ENCODE results near the gene PPP5C. TPM values are rescaled to one million over a fixed set of nuclear protein-coding genes. Genes with fewer than 3 reads are reported as not detected.

PPP5C gene
- total RNA-seq, 1 experiment from 2014 or later, result 102 TPM

DNA sequence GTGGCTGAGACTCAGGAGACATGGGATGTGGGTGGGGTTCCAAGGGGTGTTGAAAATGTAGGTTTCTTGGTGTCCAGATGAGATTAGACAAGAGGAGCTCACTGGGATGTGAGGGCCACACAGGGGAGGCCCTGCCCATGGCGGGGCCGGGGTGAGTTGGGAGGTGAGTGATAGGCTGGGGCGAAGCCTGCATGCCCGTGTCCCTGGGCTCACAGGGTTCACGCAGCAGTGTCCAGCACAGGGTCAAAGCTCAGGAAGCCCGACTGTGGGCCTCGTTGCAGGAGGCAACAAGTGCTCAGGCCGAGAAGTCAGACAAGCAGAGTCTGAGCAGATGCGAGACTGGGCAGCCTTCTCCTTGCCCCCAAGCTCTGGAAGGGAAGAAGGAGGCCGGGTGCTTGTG, 39.3 kb downstream of the PPP5C start:
- Histone ChIP-seq H4K20me1 (ENCODE audit: insufficient read depth) (0 out of 2 replicates have a peak, but pooled peaks cover under 1% of the 10 kb centered on the region), H3K4me3 (replicated peaks in 1 of 2; ENCODE audit: low read depth in 1 of 2, low read length in 2 of 2) (no peak overlapping the region), H3K4me2 (ENCODE audit: low read length) (no peak overlapping the region), H3K27me3 (ENCODE audit: insufficient read depth, low read length) (no peaks in the 10 kb centered on the region), H3K9me2 (ENCODE audit: insufficient read depth) (no peaks in the 10 kb centered on the region), H2AFZ (ENCODE audit: low read depth, low read length, poor library complexity, severe bottlenecking) (no peak overlapping the region), H3K9me3 (ENCODE audit: control insufficient read depth in 1 of 2, insufficient read depth in 1 of 2, low read depth in 1 of 2, low read length in 2 of 2) (no peaks in the 10 kb centered on the region; a peak in 1 of 4 replicates), H3K27ac (ENCODE audit: low read depth, low read length) (no peak overlapping the region), H3K9ac (ENCODE audit: low read length) (no peak overlapping the region), H3K4me1 (ENCODE audit: control insufficient read depth in 1 of 2, insufficient read depth in 2 of 2, low read length in 2 of 2) (no peaks in the 10 kb centered on the region), H3K79me2 (ENCODE audit: insufficient read depth, low read length) (peaks cover 2% of the 10 kb centered on the region; the same call in 1 of the 2 replicates), H3K36me3 (ENCODE audit: control insufficient read depth in 1 of 2, insufficient read depth in 2 of 2, low read length in 2 of 2) (peaks cover 48 to 68% of the 10 kb centered on the region in 2 experiments)
- ChIA-PET CTCF (no interaction called here), RAD21 (ENCODE audit: low non-redundant PET in 1 of 2, low total read pairs in 2 of 2, uncharacterized antibody in 2 of 2, unreplicated experiment in 2 of 2) (interaction anchor here in 1 of 2 experiments (0.6 kb wide), 1 partner anchor 106 kb away, joined by 3 read pairs; no protein-coding TSS in a partner anchor), POLR2A (no interaction called here)
- TF ChIP-seq, protein P1, sequence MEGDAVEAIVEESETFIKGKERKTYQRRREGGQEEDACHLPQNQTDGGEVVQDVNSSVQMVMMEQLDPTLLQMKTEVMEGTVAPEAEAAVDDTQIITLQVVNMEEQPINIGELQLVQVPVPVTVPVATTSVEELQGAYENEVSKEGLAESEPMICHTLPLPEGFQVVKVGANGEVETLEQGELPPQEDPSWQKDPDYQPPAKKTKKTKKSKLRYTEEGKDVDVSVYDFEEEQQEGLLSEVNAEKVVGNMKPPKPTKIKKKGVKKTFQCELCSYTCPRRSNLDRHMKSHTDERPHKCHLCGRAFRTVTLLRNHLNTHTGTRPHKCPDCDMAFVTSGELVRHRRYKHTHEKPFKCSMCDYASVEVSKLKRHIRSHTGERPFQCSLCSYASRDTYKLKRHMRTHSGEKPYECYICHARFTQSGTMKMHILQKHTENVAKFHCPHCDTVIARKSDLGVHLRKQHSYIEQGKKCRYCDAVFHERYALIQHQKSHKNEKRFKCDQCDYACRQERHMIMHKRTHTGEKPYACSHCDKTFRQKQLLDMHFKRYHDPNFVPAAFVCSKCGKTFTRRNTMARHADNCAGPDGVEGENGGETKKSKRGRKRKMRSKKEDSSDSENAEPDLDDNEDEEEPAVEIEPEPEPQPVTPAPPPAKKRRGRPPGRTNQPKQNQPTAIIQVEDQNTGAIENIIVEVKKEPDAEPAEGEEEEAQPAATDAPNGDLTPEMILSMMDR (IDR thresholded peaks at IDR 0.05 in 2 of 3, conservative IDR thresholded peaks at IDR 0.05 in 1 of 3; ENCODE audit: borderline replicate concordance in 1 of 3, insufficient read depth in 1 of 3, low read depth in 2 of 3, low read length in 2 of 3), result no peak
- TF ChIP-seq ZNF274 (IDR thresholded peaks at IDR 0.05; ENCODE audit: low read depth, low read length) (no peak), EZH2phosphoT487 (IDR thresholded peaks at IDR 0.05; ENCODE audit: borderline replicate concordance) (no peak), CEBPB (IDR thresholded peaks at IDR 0.05; ENCODE audit: low read depth) (no peak), POLR2A (IDR thresholded peaks at IDR 0.05; ENCODE audit: borderline replicate concordance, extremely low read depth, insufficient read depth, insufficient read length) (no peak), SP1 (IDR thresholded peaks at IDR 0.05; ENCODE audit: low read depth) (no peak), YY1 (IDR thresholded peaks at IDR 0.05; ENCODE audit: extremely low read depth, insufficient replicate concordance, low read depth, low read length) (no peak), RAD21 (IDR thresholded peaks at IDR 0.05; ENCODE audit: low read depth) (no peak), EGR1 (IDR thresholded peaks at IDR 0.05; ENCODE audit: low read depth) (no peak), JUND (IDR thresholded peaks at IDR 0.05) (no peak)
- TF ChIP-seq, protein P2, sequence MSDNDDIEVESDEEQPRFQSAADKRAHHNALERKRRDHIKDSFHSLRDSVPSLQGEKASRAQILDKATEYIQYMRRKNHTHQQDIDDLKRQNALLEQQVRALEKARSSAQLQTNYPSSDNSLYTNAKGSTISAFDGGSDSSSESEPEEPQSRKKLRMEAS (IDR thresholded peaks at IDR 0.05), result no peak
- BruUV-seq (replicated peaks), result no TSS peak
- no peak for ATAC-seq
- DNase-seq (ENCODE audit: low read depth, low spot score), result no peak
- intact Hi-C loops (cut with micrococcal nuclease), result no loop called here

All from HCT116 (cell line).